Panc1 (cell line): ENCODE measurements around the gene TAF13. TPM values are rescaled to one million over a fixed set of nuclear protein-coding genes. Genes with fewer than 3 reads are reported as not detected.
A peak's percentile ranks its signal among the peaks of the same experiment; 100 is the strongest.

Experiments used
- ATAC-seq: fragments of 200-7000 bp; cut with Tn5 transposase; 2 replicates; pipeline ENCODE4 v1.9.1; 2020; ENCODE audit warnings: mild to moderate bottlenecking, moderate library complexity
- BruUV-seq: library from RNA; stranded (reverse); fragments of 400-500 nt; replicated peaks from 2 replicates; lab custom pipeline; 2021; lab: Mats Ljungman, UMichigan
- CTCF ChIA-PET: fragments of 300-600 bp; sonication (Branson Sonifier 250); formaldehyde crosslinking; loops from one replicate; lab custom pipeline; 2022; ENCODE audit warnings: antibody characterized with exemption; lab: Charles Lee
- POLR2A ChIA-PET: fragments of 300-600 bp; sonication (Branson Sonifier 250); formaldehyde crosslinking; loops from one replicate; lab custom pipeline; 2022; ENCODE audit warnings: antibody characterized with exemption; lab: Charles Lee
- DNase-seq: peaks from one replicate; pipeline ENCODE4 v3.0.0-alpha.2; 2010; ENCODE audit warnings: low read depth, low spot score
- H3K27ac ChIP-seq: 2 replicates; pipeline ENCODE4 v1.5.1; 2011; ENCODE audit warnings: mild to moderate bottlenecking, low read length, inconsistent platforms
- H3K27me3 ChIP-seq: fragments of 200-500 bp; sonication (Bioruptor generic); 2 replicates; pipeline ENCODE4 v1.6.0; 2014; ENCODE audit warnings: low read length, inconsistent platforms; ENCODE audit not compliant: control insufficient read depth, insufficient read depth
- H3K36me3 ChIP-seq: fragments of 200-500 bp; sonication (Bioruptor generic); 2 replicates; pipeline ENCODE4 v1.5.1; 2014; ENCODE audit warnings: inconsistent platforms, mild to moderate bottlenecking, low read length, moderate library complexity; ENCODE audit not compliant: control insufficient read depth, insufficient read depth
- H3K4me1 ChIP-seq: 2 replicates; pipeline ENCODE4 v1.5.1; 2011; ENCODE audit warnings: inconsistent platforms, mild to moderate bottlenecking, low read length, moderate library complexity; ENCODE audit not compliant: control insufficient read depth, insufficient read depth
- H3K4me3 ChIP-seq, 2 experiments: 2 replicates each; pipeline ENCODE4 v1.5.1; 2011 to 2012; ENCODE audit warnings: low read depth in 2 of 2, low read length in 2 of 2, mild to moderate bottlenecking in 2 of 2, inconsistent platforms in 1 of 2, moderate library complexity in 1 of 2
- H3K9me3 ChIP-seq: fragments of 200-500 bp; sonication (Bioruptor generic); 2 replicates; pipeline ENCODE4 v1.5.1; 2014; ENCODE audit warnings: low read depth, mild to moderate bottlenecking, inconsistent platforms, low read length, moderate library complexity; ENCODE audit not compliant: control insufficient read depth, insufficient read depth
- CTCF ChIP-seq: fragments of 450-650 bp; IDR thresholded peaks from 2 replicates; pipeline ENCODE4 v1.5.1; 2017; ENCODE audit warnings: mild to moderate bottlenecking
- POLR2AphosphoS5 ChIP-seq: IDR thresholded peaks from 2 replicates; pipeline ENCODE4 v1.6.1; 2012; ENCODE audit warnings: mild to moderate bottlenecking, low read depth, low read length, moderate library complexity
- REST ChIP-seq, 2 experiments: IDR thresholded peaks; 2 replicates each; pipeline ENCODE4 v1.6.1; 2011 to 2012; ENCODE audit warnings: low read depth in 2 of 2, control low read depth in 1 of 2, low read length in 1 of 2, mild to moderate bottlenecking in 1 of 2, moderate library complexity in 1 of 2; ENCODE audit not compliant: insufficient read depth in 1 of 2
- SIN3A ChIP-seq: IDR thresholded peaks from 2 replicates; pipeline ENCODE4 v1.6.1; 2012; ENCODE audit warnings: low read depth, mild to moderate bottlenecking, low read length, moderate library complexity, borderline replicate concordance; ENCODE audit not compliant: insufficient read depth
- TCF7L2 ChIP-seq: IDR thresholded peaks from 2 replicates; pipeline ENCODE4 v1.6.1; 2011; ENCODE audit warnings: mild to moderate bottlenecking, low read depth, low read length, inconsistent platforms
- in situ Hi-C: cut with HindIII; loops from 2 replicates; pipeline ENCODE4 v1.10.0; 2016; ENCODE audit warnings: low sequenced_read_pairs, low pct_unique_long_range_greater_than_20kb
- intact Hi-C: fragments of 100-400 bp; cut with micrococcal nuclease; formaldehyde crosslinking; loops from one replicate; pipeline ENCODE4 v1.10.0; 2022; ENCODE audit not compliant: unreplicated experiment
- total RNA-seq: library from RNA; stranded (reverse); gene quantifications from one replicate; pipeline ENCODE4 v1.2.1, GENCODE V29; 2021; ENCODE audit not compliant: unreplicated experiment

The TAF13 gene
- total RNA-seq, 1 experiment from 2014 or later: 28.9 TPM

- Histone ChIP-seq H3K9me3 (no peaks in the 10 kb centered on the region), H3K4me3 (peak within 1 kb of the TSS in 1 of 2 experiments; percentile 17; a peak in 1 of 4 replicates), H3K4me1 (no peaks in the 10 kb centered on the region), H3K27ac (no peak within 1 kb of the TSS), H3K27me3 (no peaks in the 10 kb centered on the region), H3K36me3 (no peaks in the 10 kb centered on the region)
- intact Hi-C loops (no loop called here), in situ Hi-C loops (no loop called here)
- DNase-seq (no peak), ATAC-seq (no peak)
- BruUV-seq: no TSS peak
- ChIA-PET POLR2A (no interaction called here), CTCF (no interaction called here)
- TF ChIP-seq POLR2AphosphoS5 (no peak), TCF7L2 (no peak), CTCF (no peak), SIN3A (no peak), REST (IDR thresholded peaks at IDR 0.05; ENCODE audit: insufficient read depth in 1 of 2, low read depth in 2 of 2, low read length in 1 of 2) (no peak)
Observed at GRCh38 chr1:109113590-109114341, 38.0 kb upstream of the TAF13 start, which contains the start of gene ELAPOR1. TSS of gene ELAPOR1 (plus strand) at chr1:109114115. CDS start at chr1:109114184, 69 bp downstream.

- in situ Hi-C loops (no loop called here), intact Hi-C loops (loop anchor here (1.0 kb wide), 1 partner anchor 23 kb away; no protein-coding TSS in a partner anchor)
- no peak for DNase-seq
- H3K27me3 ChIP-seq: no peaks in the 10 kb centered on the region
- no peaks in the 10 kb centered on the region for H3K4me1 ChIP-seq
- TF ChIP-seq CTCF: peak; percentile 91
- no peak for TF ChIP-seq REST (IDR thresholded peaks at IDR 0.05; ENCODE audit: insufficient read depth in 1 of 2, low read depth in 2 of 2, low read length in 1 of 2)
- no peaks in the 10 kb centered on the region for H3K36me3 ChIP-seq
- CTCF ChIA-PET: interaction anchor here (0.6 to 1.2 kb wide), 4 partner anchors 9 to 145 kb away, joined by 3 to 4 read pairs (median 3); partner anchors contain the start of gene SARS1
- H3K4me3 ChIP-seq: peak overlapping the region; percentile 3 to 30; a peak in 3 of 4 replicates
- no TSS peak for BruUV-seq
- peak; percentile 94 for ATAC-seq
- H3K9me3 ChIP-seq: no peaks in the 10 kb centered on the region
- no peak overlapping the region for H3K27ac ChIP-seq
- POLR2A ChIA-PET: interaction anchor here (0.6 kb wide), 1 partner anchor 19 kb away, joined by 3 read pairs; no protein-coding TSS in a partner anchor
Observed at GRCh38 chr1:109112652-109113285, 37.0 kb upstream of the TAF13 start.
